HepG2 (cell line): ENCODE measurements around the gene PAIP2. TPM values are rescaled to one million over a fixed set of nuclear protein-coding genes. Genes with fewer than 3 reads are reported as not detected.

Experiments used
- ATAC-seq: fragments of 200-7000 bp; cut with Tn5 transposase; 3 replicates; pipeline ENCODE4 v1.9.1; 2020; ENCODE audit warnings: mild to moderate bottlenecking, moderate library complexity
- BruUV-seq: library from RNA; stranded (reverse); fragments of 400-500 nt; replicated peaks from 2 replicates; lab custom pipeline; 2021; lab: Mats Ljungman, UMichigan
- CTCF ChIA-PET: fragments of 300-600 bp; formaldehyde crosslinking; extraction: SDS; loops from one replicate; lab custom pipeline; 2021; ENCODE audit warnings: low total read pairs, inconsistent platforms, low intra/inter-chr PET ratio; lab: Yijun Ruan, JAX
- POLR2A ChIA-PET: fragments of 350-600 bp; sonication (Branson Sonifier 250); formaldehyde crosslinking; loops from one replicate; lab custom pipeline; 2020; ENCODE audit warnings: antibody characterized with exemption, inconsistent platforms; lab: Yijun Ruan, JAX
- DNase-seq: peaks from one replicate; pipeline ENCODE4 v3.0.0-alpha.2; 2015; ENCODE audit warnings: low spot score
- FAIRE-seq: peaks from 3 replicates; lab custom pipeline; 2011; peaks lifted over from hg19 to GRCh38; lab: Jason Lieb, UNC
- H2AFZ ChIP-seq: one replicate; pipeline ENCODE4 v1.6.1; 2011; ENCODE audit warnings: low read length, inconsistent platforms
- H3K27ac ChIP-seq: fragments of 300-600 bp; 3 replicates; pipeline ENCODE4 v1.8.0; 2011; ENCODE audit warnings: mixed run types, mild to moderate bottlenecking, mixed read lengths, low read length, inconsistent platforms; ENCODE audit not compliant: insufficient read depth; ENCODE audit errors: extremely low read length
- H3K27me3 ChIP-seq, 2 experiments: fragments of 200-600 bp in 1 of 2; 2 replicates in 1 of 2; 3 replicates in 1 of 2; pipeline versions ENCODE4 v1.6.0 to v1.8.0; 2011; ENCODE audit warnings: low read length in 2 of 2, mild to moderate bottlenecking in 2 of 2, moderate library complexity in 2 of 2, inconsistent platforms in 1 of 2; ENCODE audit not compliant: insufficient read depth in 2 of 2, control insufficient read depth in 1 of 2
- H3K36me3 ChIP-seq, 2 experiments: fragments of 200-600 bp in 1 of 2; replicated peaks in 1 of 2; 2 replicates in 1 of 2; 3 replicates in 1 of 2; pipeline versions ENCODE4 v1.5.1 to v1.8.0; 2011; ENCODE audit warnings: low read length in 2 of 2, inconsistent platforms in 1 of 2; ENCODE audit not compliant: insufficient read depth in 2 of 2, control insufficient read depth in 1 of 2
- H3K4me1 ChIP-seq: 2 replicates; pipeline ENCODE4 v1.5.1; 2012; ENCODE audit warnings: low read length, inconsistent platforms; ENCODE audit not compliant: insufficient read depth
- H3K4me2 ChIP-seq: 2 replicates; pipeline ENCODE4 v1.6.0; 2011; ENCODE audit warnings: low read depth, low read length, inconsistent platforms
- H3K4me3 ChIP-seq, 3 experiments: fragments of 200-600 bp in 1 of 3; sonication (generic), shearing (Covaris generic) in 1 of 3; replicated peaks in 1 of 3; 2 replicates each; pipeline ENCODE4 v1.5.1; 2011 to 2016; ENCODE audit warnings: low read length in 3 of 3, inconsistent platforms in 2 of 3, low read depth in 2 of 3, mild to moderate bottlenecking in 2 of 3, control low read depth in 1 of 3, mixed read lengths in 1 of 3; ENCODE audit not compliant: insufficient read depth in 1 of 3
- H3K79me2 ChIP-seq: one replicate; pipeline ENCODE4 v1.6.1; 2011; ENCODE audit warnings: low read length, inconsistent platforms; ENCODE audit not compliant: insufficient read depth
- H3K9ac ChIP-seq: 2 replicates; pipeline ENCODE4 v1.6.0; 2011; ENCODE audit warnings: mild to moderate bottlenecking, low read depth, low read length, inconsistent platforms; ENCODE audit not compliant: insufficient read depth
- H3K9me3 ChIP-seq: 2 replicates; pipeline ENCODE4 v1.5.1; 2012; ENCODE audit warnings: mild to moderate bottlenecking, low read length
- H4K20me1 ChIP-seq: 2 replicates; pipeline ENCODE4 v1.6.0; 2011; ENCODE audit warnings: inconsistent platforms, mild to moderate bottlenecking, low read length, moderate library complexity; ENCODE audit not compliant: insufficient read depth
- CAMTA2 ChIP-seq: sonication (generic); formaldehyde crosslinking; IDR thresholded peaks from 2 replicates; pipeline ENCODE4 v1.4.0; 2020; ENCODE audit warnings: mild to moderate bottlenecking, missing genetic modification reagents, borderline replicate concordance
- ERF ChIP-seq: IDR thresholded peaks from 2 replicates; pipeline ENCODE4 v1.6.1; 2018; ENCODE audit warnings: missing biosample characterization, missing genetic modification reagents
- NFYC ChIP-seq: IDR thresholded peaks from 2 replicates; pipeline ENCODE4 v1.6.1; 2016; ENCODE audit warnings: missing genetic modification reagents, missing compliant biosample characterization
- RBM22 ChIP-seq: fragments of 200-400 bp; formaldehyde crosslinking; optimal IDR thresholded peaks from 2 replicates; pipeline ENCODE3; 2017; ENCODE audit warnings: mild to moderate bottlenecking, low read length, moderate library complexity
- ZNF724P ChIP-seq: sonication (generic); formaldehyde crosslinking; IDR thresholded peaks from 2 replicates; pipeline ENCODE4 v1.8.0; 2022; ENCODE audit warnings: missing genetic modification reagents, borderline replicate concordance
- WGBS: methylation state at CpG from one replicate; pipeline ENCODE4 v1.1.6; 2017; ENCODE audit warnings: low lambda C conversion rate; 5-methylcytosine and 5-hydroxymethylcytosine counted together
- in situ Hi-C: cut with HindIII; loops from 2 replicates; pipeline ENCODE4 v1.10.0; 2017; ENCODE audit warnings: low pct_unique_long_range_greater_than_20kb; ENCODE audit not compliant: extremely low pct_ligation_motif_present
- intact Hi-C: fragments of 100-400 bp; cut with micrococcal nuclease; formaldehyde crosslinking; loops from one replicate; pipeline ENCODE4 v1.10.0; 2022; ENCODE audit not compliant: unreplicated experiment
- polyA plus RNA-seq, 8 experiments: library from polyadenylated mRNA; depleted of rRNA in 3 of 8; stranded (reverse) in 7 of 8; unstranded in 1 of 8; fragments of >200 nt; fragmentation: Illumina TruSeq in 4 of 8; extraction: Trizol in 4 of 8; gene quantifications; 2 replicates each; pipeline versions ENCODE4 v1.2.1 to v1.2.3, GENCODE V29; 2011 to 2016; ENCODE audit warnings: low read depth in 4 of 8, missing spikeins in 1 of 8, mixed read lengths in 1 of 8; ENCODE audit not compliant: insufficient read depth in 1 of 8
- total RNA-seq, 5 experiments: library from RNA; depleted of rRNA; stranded (reverse); fragments of >200 nt; fragmentation: Illumina TruSeq; extraction: Trizol; gene quantifications; 2 replicates each; pipeline ENCODE4 v1.2.3, GENCODE V29; 2016; ENCODE audit warnings: low read depth in 1 of 5
- TF ChIP-seq, protein P1 (sequence below), 2 experiments: fragments of 450-650 bp in 1 of 2; sonication (generic) in 1 of 2; formaldehyde crosslinking; IDR thresholded peaks; 2 replicates each; pipeline versions ENCODE4 v1.5.0 to v1.8.0; 2020 to 2022; ENCODE audit warnings: mild to moderate bottlenecking in 1 of 2, missing genetic modification reagents in 1 of 2
- TF ChIP-seq, protein P2 (sequence below): sonication (generic); formaldehyde crosslinking; IDR thresholded peaks from 2 replicates; pipeline ENCODE4 v1.5.1; 2020; ENCODE audit warnings: mild to moderate bottlenecking, missing genetic modification reagents, moderate library complexity
- TF ChIP-seq, protein P3 (sequence below): sonication (generic); formaldehyde crosslinking; IDR thresholded peaks from 2 replicates; pipeline ENCODE4 v1.8.1; 2023; ENCODE audit warnings: mild to moderate bottlenecking, missing genetic modification reagents
- TF ChIP-seq, protein P4 (sequence below): IDR thresholded peaks from 2 replicates; pipeline ENCODE4 v1.6.1; 2016; ENCODE audit warnings: low read depth, missing genetic modification reagents, missing compliant biosample characterization

The PAIP2 gene
- total and polyA plus RNA-seq, 2 of the 13 experiments (the other 11 are each of a cell fraction or from before 2014, with no cell fraction given) = 61.5 to 76.3 TPM

DNA sequence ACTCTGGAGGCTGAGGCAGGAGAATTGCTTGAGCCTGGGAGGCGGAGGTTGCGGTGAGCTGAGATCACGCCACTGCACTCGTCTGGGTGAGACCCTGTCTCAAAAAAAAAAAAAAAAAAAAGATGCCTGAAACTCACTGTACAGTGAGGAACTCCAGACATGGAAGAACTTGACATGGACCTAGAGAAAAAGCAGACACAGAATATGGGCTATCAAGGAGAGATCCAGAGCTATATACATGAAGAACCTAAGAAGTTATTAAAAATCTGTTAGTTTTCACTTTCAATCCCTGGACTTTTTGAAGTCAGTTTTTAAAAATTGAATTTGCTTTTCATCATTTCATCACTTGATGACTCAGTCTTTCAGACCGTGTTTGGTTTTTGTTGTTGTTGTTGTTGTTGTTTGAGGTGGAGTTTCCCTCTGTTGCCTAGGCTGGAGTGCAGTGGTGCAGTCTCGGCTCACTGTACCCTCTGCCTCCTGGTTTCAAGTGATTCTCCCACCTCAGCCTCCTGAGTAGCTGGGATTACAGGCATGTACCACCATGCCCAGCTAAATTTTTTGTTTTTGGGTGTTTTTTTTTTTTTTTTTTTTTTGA, 20.3 kb downstream of the PAIP2 start:
- in situ Hi-C loops = no loop called here
- WGBS = 96% methylated on average over 6 of the region's 6 CpGs
- Histone ChIP-seq H3K4me2 (no peak overlapping the region), H4K20me1 (peaks cover 49% of the 10 kb centered on the region), H3K79me2 (peaks cover 48% of the 10 kb centered on the region), H3K4me1 (no peaks in the 10 kb centered on the region), H3K27ac (no peak overlapping the region), H3K9me3 (no peaks in the 10 kb centered on the region), H2AFZ (no peak overlapping the region), H3K36me3 (peaks cover 12 to 42% of the 10 kb centered on the region in 2 experiments), H3K9ac (no peak overlapping the region), H3K4me3 (no peak overlapping the region), H3K27me3 (no peaks in the 10 kb centered on the region)
- ChIA-PET POLR2A (interaction anchor here (0.7 kb wide), 1 partner anchor 17 kb away, joined by 4 read pairs; no protein-coding TSS in a partner anchor), CTCF (no interaction called here)
- DNase-seq (no peak), FAIRE-seq (no peak), ATAC-seq (no peak)
- TF ChIP-seq RBM22 (peak; percentile 1), ERF (CRISPR knock-in tag) (no peak)
- intact Hi-C loops = no loop called here
- no TSS peak for BruUV-seq

DNA sequence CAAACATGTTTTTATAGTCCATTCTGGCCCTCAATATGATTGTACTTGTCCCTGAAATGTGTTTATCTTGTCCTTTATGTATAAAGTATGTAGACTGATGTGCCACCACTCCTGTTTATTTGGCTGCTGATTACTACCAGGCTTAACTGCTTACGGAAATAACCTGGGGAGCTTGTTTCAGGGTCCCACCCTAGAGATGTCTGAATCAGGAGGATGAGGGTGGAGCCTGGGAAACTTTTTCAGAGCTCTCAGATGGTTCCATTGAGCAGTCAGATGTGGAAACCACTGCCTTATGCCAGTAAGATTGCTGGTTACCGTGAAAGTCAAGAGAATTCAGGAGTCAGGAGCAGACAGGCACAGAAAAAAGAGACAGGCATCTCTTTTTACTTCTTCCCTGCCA, 22.3 kb downstream of the PAIP2 start:
- no TSS peak for BruUV-seq
- DNase-seq (no peak), FAIRE-seq (no peak), ATAC-seq (no peak)
- 100% methylated on average over 2 of the region's 2 CpGs for WGBS
- intact Hi-C loops (no loop called here), in situ Hi-C loops (no loop called here)
- peaks cover 29% of the 10 kb centered on the region for H3K79me2 ChIP-seq
- H3K4me3 ChIP-seq = no peak overlapping the region
- peaks cover 14 to 48% of the 10 kb centered on the region in 2 experiments for H3K36me3 ChIP-seq
- H3K9me3 ChIP-seq = no peaks in the 10 kb centered on the region
- ChIA-PET POLR2A (no interaction called here), CTCF (no interaction called here)
- no peak overlapping the region for H3K9ac ChIP-seq
- peaks cover 34% of the 10 kb centered on the region; the same call in 1 of the 2 replicates for H4K20me1 ChIP-seq
- H3K27ac ChIP-seq = no peak overlapping the region
- no peak overlapping the region for H3K4me2 ChIP-seq
- no peak overlapping the region for H2AFZ ChIP-seq
- H3K27me3 ChIP-seq = no peaks in the 10 kb centered on the region
- H3K4me1 ChIP-seq = no peaks in the 10 kb centered on the region
- TF ChIP-seq, protein P1, sequence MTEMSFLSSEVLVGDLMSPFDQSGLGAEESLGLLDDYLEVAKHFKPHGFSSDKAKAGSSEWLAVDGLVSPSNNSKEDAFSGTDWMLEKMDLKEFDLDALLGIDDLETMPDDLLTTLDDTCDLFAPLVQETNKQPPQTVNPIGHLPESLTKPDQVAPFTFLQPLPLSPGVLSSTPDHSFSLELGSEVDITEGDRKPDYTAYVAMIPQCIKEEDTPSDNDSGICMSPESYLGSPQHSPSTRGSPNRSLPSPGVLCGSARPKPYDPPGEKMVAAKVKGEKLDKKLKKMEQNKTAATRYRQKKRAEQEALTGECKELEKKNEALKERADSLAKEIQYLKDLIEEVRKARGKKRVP (CRISPR knock-in tag; IDR thresholded peaks at IDR 0.05) = no peak
- TF ChIP-seq CAMTA2 (CRISPR knock-in tag) (no peak), NFYC (no peak), ZNF724P (CRISPR knock-in tag) (no peak)
- TF ChIP-seq, protein P2, sequence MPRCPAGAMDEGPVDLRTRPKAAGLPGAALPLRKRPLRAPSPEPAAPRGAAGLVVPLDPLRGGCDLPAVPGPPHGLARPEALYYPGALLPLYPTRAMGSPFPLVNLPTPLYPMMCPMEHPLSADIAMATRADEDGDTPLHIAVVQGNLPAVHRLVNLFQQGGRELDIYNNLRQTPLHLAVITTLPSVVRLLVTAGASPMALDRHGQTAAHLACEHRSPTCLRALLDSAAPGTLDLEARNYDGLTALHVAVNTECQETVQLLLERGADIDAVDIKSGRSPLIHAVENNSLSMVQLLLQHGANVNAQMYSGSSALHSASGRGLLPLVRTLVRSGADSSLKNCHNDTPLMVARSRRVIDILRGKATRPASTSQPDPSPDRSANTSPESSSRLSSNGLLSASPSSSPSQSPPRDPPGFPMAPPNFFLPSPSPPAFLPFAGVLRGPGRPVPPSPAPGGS (CRISPR knock-in tag) = no peak
- TF ChIP-seq, protein P3, sequence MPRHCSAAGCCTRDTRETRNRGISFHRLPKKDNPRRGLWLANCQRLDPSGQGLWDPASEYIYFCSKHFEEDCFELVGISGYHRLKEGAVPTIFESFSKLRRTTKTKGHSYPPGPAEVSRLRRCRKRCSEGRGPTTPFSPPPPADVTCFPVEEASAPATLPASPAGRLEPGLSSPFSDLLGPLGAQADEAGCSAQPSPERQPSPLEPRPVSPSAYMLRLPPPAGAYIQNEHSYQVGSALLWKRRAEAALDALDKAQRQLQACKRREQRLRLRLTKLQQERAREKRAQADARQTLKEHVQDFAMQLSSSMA (CRISPR knock-in tag) = no peak
- TF ChIP-seq, protein P4, sequence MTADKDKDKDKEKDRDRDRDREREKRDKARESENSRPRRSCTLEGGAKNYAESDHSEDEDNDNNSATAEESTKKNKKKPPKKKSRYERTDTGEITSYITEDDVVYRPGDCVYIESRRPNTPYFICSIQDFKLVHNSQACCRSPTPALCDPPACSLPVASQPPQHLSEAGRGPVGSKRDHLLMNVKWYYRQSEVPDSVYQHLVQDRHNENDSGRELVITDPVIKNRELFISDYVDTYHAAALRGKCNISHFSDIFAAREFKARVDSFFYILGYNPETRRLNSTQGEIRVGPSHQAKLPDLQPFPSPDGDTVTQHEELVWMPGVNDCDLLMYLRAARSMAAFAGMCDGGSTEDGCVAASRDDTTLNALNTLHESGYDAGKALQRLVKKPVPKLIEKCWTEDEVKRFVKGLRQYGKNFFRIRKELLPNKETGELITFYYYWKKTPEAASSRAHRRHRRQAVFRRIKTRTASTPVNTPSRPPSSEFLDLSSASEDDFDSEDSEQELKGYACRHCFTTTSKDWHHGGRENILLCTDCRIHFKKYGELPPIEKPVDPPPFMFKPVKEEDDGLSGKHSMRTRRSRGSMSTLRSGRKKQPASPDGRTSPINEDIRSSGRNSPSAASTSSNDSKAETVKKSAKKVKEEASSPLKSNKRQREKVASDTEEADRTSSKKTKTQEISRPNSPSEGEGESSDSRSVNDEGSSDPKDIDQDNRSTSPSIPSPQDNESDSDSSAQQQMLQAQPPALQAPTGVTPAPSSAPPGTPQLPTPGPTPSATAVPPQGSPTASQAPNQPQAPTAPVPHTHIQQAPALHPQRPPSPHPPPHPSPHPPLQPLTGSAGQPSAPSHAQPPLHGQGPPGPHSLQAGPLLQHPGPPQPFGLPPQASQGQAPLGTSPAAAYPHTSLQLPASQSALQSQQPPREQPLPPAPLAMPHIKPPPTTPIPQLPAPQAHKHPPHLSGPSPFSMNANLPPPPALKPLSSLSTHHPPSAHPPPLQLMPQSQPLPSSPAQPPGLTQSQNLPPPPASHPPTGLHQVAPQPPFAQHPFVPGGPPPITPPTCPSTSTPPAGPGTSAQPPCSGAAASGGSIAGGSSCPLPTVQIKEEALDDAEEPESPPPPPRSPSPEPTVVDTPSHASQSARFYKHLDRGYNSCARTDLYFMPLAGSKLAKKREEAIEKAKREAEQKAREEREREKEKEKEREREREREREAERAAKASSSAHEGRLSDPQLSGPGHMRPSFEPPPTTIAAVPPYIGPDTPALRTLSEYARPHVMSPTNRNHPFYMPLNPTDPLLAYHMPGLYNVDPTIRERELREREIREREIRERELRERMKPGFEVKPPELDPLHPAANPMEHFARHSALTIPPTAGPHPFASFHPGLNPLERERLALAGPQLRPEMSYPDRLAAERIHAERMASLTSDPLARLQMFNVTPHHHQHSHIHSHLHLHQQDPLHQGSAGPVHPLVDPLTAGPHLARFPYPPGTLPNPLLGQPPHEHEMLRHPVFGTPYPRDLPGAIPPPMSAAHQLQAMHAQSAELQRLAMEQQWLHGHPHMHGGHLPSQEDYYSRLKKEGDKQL = no peak
